Measurements from ENCODE around the gene SPATC1L.

SPATC1L gene

DNA sequence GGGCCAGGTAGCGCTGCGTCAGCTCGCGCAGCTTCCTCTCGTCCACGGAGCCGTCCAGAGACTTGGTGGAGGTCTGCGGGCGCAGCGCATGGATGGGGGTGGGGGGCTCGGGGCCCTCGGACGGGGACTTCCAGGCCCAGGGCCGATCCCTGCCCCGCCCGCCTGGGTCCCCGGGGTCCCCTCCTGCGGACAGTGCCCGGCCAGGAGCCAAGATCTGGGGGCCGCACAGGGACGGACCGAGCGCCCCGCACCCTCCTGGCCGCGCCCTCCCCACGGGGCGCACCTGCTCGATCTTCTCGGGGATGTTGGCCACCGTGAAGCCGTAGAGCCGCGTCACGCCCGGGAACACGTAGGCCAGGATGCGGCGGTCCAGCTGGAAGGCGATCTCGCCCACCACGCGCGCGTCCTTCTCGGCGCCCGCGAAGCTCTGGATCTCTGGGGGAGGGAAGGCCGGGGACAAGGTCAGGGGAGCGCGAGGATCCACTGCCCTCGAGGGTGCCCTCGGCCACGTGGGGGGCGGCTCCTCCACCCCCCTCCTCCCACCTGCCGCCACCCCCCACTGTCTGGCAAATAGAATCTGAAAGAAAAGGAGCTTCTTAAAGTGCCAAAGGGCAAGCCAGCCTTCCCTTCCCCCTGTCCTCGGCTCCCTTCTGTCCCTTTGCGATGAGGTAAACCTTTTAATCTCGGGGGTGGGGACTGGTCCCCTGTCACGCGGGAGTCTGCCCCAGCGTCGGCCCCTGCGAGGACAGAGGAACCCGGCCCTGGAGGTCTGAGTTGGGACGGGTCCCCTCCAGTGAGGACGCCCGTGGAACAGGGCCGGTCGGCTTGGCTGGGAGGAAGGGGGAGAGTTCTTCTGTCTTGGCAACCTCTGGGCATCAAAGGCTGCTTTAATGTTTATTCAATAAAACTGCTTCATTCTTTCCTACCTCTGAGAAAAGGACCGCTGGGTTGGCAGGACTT lies 22.3 kb downstream of the SPATC1L start:
- DNase-seq (ENCODE audit: low read depth in 3 of 3), result no peak

DNA sequence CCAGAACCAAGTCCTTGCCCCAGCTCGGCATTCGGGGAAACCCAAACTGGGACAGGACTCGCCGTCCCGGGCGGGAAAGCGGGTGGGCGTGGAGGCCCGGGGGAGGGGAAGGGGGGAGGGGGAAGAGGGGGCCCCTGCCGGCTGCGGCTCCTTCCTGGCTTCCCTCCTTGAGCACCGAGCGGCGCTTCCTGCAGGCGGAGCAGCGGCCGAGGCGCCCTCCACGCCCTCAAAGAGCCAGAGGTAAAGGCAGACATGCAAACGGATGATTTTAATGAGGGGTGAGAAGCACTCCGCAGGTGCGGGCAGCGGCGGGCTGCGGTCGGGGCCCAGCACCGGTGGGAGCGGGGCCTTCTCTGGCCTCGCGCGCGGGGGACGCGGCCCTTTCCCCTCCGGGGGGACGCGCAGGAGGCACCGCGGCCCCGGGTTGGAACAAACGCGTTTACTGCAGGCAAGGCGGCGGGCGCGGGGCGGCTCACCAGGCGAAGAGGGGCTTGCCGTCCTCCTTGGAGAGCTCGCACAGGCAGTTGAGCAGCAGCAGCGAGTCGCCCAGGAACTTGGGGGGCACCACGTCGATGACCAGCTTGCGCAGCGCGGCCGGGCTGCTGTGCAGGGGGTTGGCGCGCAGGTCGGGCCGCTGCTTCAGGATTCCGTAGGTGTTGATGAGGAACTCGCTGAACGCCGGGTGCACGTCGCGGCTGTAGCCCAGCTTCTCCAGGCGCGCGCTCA lies 23.2 kb downstream of the SPATC1L start:
- DNase-seq (ENCODE audit: low read depth in 3 of 3), result no peak

DNA sequence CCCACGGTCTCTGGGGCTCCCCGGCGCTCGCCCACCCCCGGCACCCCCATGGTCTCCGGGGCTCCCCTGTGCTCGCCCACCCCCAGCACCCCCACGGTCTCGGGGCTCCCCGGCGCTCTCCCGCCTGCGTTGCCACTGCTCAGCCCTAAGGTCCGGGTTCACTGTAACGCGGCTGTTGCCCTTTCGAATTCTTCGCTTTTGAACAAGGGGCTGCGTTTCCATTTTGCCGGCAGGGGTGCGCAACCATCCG lies 23.7 kb downstream of the SPATC1L start:
- no peak for DNase-seq (ENCODE audit: low read depth in 3 of 3)

DNA sequence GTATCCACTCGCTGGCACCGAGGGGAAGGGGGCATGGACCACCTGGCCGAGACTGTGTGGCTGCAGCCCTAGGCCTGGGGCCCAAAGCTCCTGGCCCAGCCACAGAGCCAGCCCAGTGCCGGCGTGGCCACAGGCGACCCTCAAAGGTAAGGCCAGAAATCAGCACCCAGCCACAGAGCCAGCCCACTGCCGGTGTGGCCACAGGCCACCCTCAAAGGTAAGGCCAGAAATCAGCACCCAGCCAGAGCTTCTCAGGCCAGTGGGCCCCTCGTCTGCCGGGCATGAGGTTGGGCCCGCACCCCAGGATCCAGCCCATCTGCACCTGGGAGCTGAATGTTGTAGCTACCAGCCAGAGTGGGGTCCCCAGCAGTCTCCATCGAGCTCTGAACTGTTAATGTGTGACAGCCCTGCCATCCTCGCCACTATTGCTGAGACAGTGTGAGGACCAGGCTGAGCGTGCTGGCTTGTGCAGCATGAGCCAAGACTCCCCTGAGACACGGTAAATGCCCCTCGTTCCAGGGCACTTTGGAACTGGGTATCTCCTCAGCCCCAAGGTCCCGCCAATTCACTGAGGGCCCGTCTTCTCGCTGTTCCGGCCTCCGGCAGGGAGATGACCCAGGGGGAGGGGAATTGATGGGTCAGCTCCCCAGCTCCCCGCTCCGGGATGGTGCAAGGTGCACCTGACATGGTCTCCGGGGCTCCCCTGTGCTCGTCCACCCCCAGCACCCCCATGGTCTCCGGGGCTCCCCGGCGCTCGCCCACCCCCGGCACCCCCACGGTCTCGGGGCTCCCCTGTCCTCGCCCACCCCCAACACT lies 24.2 kb downstream of the SPATC1L start:
- no peak for DNase-seq (ENCODE audit: low read depth in 3 of 3)

DNA sequence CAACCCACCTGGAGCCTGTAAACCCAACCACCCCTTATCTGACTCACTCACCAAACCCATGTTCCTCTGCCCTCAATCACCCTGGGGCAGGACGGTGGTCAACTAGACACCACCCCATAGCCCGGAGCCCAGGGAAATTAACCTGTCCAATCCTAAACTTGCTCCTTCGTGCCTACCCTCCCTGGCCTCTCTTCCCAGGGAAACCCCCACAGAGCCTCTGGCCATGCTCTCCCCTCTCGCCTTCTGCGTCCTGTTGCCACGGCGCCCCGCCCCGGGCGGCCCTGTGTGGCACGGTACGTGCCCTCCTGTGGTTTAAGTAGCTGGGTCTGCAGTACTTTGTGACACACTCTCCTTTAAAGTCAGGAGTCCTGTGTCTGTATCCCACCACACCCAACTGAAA lies 24.9 kb downstream of the SPATC1L start:
- no peak for DNase-seq (ENCODE audit: low read depth in 3 of 3)

DNA sequence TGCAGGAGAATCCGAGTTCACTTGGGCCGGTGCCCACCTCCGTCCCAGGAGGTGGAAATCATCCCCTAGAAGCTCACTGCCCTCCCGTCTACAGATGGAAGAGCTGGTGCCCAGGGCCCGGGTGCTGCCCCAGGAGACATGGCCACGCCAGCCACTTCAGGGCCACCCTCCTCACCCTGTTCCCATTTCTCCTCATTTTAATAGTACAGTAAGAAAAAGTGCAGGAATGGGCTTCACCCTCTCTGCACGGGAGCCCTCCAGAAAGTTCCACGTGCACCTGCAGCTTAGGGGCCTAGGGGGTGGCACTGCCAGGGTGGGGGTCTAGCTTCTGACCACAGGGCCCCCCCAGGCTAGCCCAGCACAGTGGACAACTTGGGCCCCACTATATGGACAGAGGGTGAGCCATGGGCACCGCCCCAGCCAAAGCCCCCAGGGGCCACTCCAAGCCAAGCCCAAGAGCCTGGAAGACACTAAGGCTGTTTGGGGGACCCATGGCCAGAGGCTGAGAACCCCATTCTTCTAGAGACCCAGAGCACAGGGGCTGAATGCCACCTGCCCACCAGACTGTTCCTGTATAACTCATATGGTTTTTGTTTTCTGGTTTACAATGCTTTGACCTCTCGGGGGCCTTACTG lies 25.5 kb downstream of the SPATC1L start:
- DNase-seq (ENCODE audit: low read depth in 3 of 3), result no peak

DNA sequence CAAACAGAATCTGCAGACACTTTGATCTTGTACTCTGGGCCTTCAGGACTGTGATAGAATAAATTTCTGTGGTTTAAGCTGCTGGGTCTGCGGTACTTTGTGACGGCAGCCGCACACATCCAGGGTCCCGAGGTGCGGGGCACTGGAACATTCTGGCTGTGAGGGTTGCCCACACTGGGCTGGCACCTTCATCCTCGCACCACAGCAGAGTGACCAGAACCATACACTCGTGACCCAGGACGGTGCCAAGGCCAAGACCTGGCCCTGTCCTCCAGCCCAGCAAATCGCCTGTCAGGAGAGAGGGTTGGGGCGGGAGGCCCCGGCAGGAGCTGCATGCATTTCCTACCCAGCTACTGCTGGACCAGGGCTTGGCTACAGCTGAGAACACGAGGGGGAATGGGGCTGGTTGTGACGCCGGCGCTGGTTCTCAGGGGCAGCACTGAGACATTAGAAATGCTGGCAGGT lies 26.2 kb downstream of the SPATC1L start:
- DNase-seq (ENCODE audit: low read depth in 3 of 3), result no peak

DNA sequence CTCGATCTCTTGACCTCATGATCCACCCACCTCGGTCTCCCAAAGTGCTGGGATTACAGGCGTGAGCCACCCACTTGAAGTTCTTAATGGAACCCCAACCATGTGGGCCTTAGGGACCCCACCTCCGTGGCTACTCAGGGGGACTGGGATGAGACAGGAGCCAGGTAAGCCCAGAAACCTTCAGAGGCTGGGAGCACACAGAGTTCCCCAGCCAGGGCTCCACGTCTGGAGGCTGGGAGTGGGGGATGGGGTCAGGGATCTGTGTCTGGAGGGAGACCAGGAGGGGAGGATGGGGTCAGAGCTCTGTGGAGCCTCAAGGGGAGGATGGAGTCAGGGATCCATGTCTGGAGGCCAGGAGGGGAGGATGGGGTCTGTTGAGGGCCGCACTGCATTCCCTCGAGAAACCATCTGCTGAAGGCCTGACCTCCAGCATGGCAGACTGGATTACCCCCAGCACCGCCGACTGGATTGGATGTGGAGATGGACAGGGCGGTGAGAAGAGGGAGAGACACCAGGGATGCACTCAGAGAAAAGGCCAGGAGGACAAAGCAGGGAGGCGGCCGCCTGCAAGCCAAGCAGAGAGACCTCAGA lies 26.8 kb downstream of the SPATC1L start:
- DNase-seq (ENCODE audit: low read depth in 3 of 3), result no peak

DNA sequence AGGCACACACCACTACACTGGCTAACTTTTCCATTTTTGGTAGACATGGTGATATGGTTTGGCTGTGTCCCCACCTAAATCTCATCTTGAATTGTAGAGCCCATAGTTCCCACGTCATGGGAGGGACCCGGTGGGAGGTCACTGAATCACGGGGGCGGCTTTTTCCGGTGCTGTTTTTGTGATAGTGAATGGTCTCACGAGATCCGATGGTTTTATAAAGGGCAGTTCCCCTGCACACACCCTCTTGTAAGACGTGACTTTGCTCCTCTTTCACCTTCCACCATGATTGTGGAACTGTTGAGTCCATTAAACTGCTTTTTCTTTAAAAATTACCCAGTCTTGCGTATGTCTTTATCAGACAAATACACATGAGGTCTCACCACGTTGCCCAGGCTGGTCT lies 27.6 kb downstream of the SPATC1L start:
- DNase-seq (ENCODE audit: low read depth in 3 of 3), result no peak

DNA sequence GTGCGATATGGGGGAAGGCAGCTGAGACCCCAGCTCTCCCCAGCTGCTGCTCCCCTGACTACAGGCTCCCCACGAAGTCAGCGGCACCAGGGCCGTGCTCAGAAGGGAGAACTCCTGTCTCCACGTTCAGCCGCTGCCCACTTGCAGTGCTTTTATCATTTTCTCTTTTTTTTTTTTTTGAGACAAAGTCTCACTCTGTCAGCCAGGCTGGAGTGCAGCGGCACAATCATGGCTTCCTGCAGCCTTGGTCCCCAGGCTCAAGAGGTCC lies 27.9 kb downstream of the SPATC1L start:
- DNase-seq (ENCODE audit: low read depth in 3 of 3), result no peak

DNA sequence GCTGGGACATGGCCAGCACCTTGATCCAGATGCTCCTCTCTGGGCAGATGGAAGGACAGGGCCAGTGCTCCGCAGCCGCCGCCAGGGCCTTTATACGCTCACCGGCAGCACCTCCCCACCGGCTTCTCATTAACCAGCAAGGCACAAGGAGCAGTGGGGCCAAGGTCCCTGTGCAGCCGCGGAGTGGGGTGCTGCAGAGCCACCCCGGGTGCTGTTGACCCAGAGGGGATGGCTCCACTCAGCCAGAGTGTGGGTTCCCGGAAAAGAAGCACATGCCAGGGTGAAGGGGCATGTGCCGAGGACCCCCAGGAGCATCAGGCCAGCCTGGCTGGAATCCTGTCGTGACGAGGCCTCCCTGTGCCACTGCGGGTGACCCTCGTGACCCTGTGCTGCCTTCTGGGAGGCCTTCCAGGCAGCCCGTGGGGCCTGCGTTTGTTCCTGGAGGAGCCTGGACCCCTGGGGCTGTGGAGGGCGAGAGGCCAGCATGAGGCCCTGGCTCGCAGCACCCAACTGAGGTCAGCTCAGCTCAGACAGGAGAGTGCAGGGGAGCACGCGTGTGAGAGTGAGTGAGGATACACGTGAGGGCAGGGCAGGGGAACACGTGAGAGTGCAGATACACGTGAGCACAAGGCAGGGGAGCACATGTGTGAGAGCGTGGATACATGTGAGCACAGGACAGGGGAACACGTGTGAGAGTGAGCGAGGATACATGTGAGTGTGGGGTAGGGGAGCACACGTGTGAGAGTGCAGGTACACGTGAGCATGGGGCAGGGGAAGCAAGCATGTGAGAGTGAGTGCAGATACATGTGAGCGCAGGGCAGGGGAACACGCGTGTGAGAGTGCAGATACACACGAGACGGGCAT lies 28.5 kb downstream of the SPATC1L start, which contains the start of gene FTCD:
Gene FTCD, minus strand, starts transcription at position 66 of the 864 bp plus-strand sequence. Its CDS starts 56 bp downstream, at position 10.
- no peak for DNase-seq (ENCODE audit: low read depth in 3 of 3)

DNA sequence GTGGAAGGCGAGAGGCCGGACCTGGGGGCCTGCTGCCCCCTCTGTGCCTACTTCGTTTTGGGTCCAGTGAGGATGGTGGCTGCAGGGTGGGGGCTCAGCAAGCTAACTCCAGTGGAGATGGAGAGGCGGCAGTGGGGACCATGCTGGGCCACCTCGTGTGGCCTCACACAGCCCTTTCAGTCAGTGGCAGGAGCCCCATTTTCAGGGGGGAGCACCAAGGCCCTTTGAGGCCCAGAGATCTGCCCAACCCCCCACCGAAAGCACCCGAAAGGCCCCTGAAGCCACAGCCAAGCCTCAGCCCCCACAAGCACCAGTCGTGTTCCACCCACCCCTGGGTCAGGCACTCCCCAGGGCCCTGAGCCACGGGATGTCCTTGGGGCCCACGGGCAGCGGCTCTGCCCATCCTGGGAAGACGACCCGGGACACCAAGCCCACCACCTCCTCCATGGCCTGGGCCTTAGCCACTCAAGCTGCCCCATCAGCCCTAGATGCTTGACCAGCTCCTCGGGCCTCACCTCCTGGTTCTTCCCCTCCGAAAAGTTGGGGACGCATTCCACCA lies 29.2 kb downstream of the SPATC1L start:
- DNase-seq (ENCODE audit: low read depth in 3 of 3), result no peak

DNA sequence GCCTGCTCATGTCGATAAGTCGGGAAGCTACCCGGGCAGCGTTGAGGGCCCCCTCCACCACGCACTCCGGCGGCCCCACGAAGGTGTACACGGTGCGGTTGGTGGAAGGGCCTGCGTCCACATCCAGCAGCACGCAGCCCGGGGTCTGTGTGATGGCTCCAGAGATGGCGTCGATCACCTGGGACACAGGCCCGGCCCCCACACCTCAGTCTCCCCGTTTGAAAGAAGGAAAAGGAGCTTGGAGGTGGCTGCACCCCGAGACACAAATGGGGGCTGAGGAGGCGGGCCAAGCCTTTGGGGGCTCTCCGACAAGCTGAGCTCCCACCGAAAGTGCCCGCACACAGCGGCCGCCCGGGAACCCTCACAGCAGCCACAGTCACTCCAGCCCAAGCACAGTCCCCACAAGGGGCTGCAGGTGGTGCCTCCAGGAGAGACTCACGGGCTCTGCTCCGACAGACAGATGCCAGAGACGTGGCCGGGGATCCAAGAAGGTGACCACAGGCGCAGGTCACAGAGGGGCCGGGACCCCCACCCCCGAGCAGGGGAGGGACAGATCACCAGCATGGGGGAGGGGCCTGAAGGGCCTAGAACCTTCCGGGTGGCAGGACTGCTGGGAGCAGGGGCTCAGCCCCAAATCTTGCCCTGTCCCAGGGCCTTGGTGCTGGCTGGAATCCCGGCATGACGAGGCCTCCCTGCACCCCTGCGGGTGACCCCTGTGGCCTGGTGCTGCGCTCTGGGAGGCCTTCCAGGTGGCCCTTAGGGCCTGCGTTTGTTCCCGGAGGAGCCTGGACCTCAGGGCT lies 29.9 kb downstream of the SPATC1L start:
- DNase-seq (ENCODE audit: low read depth in 3 of 3), result no peak

DNA sequence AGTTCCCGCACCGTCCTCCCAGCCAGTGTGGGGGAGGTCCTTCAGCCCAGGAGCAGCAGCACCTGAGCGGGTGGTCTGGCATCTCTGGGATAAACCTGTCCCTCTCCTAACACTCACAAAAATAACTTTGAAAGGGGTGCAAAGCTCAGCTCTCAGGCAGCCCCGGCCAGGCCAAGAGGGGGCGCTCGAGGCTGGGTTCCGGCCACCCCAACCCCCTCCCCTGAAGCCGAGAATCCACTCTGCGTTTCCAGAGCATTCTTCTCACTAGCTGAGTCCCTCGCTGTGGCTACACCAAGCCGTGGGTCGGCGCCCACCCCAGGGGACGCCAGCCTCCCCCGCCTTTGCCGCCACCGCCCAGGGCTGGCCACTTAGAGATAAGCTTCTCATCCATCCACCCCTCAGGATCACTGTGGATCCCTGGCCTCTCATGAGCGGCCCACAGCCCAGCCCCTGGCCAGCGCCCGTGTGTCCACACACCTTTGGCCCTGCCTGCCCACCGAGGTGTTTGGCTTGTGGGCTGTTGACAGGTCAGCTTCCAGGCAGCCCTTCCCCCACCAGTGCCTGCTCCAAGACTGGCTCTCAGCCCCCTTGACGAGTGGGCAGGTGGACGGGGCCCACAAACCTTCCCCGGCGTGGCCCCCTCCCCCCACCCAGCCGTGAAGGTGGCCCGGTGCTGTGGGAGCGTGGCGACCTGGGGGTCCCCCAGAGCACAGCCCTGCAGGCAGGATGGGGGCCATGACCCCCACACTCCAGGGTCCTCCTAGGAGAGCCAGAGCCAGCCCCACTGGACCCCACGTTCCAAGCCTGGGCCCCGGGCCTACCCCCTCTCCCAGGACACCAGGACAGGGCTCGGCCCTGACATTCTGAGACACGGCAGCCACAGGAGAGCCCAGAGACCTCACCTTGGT lies 30.8 kb downstream of the SPATC1L start:
- peak in 1 of 3 donors; percentile 33 for DNase-seq (ENCODE audit: low read depth in 3 of 3)

DNA sequence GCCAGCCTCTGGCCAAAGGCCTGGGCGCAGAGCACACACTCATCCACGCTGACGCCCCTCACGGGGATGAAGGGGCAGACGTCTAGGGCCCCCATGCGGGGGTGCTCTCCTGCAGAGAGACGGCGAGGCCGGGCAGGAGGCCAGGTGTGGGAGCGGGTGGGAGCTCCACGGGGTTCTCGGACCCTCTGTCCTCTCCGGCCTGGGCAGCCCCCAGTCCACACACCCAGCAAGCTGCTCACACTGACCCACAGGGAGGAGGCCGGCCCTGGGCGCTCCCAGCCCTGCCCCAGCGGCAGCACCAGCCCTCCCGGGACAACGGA lies 31.4 kb downstream of the SPATC1L start:
- no peak for DNase-seq (ENCODE audit: low read depth in 3 of 3)

DNA sequence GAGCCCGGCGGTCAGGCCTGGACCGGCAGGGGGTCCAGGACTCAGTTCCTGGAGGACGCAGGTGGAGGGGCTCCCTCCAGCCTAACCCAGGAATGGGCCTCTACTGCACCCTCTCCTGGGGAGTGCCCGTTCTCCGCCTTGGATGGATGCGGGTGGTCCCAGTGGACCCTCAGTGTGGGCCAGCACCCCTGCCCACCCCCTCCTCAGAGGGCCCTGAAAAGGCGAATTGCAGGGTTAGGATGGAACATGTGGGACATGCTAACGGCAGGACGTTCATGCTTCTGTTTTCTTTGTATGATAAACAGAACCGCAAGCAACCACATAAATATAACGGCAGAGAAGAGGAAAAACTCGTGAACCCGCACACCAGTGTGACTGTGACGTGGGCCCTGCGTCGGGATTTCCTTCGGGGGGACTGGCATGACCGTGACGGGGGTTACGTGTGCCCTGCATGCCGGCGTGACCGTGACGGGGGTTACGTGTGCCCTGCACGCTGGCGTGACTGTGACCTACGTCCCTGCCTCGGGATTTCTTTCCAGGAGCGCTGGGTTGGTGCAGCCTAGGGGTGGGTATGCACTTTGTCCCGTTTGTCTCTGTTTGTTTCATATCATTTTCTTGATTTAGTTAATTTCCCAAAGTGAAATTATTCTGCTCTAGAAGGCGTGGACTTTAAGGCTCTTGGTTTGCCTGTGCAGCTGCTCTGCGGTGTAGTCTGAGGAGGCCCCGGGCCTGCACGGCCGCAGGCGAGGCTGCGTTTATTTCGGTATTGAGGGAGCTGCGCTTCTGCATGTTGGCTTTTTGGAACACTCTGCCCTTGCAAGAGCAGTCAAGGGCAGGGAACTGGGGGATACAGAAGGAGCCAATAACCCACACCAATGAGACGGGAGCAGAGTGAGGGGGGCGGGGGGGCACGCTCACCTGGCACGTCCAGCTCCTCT lies 32.0 kb downstream of the SPATC1L start:
- DNase-seq (ENCODE audit: low read depth in 3 of 3), result no peak

DNA sequence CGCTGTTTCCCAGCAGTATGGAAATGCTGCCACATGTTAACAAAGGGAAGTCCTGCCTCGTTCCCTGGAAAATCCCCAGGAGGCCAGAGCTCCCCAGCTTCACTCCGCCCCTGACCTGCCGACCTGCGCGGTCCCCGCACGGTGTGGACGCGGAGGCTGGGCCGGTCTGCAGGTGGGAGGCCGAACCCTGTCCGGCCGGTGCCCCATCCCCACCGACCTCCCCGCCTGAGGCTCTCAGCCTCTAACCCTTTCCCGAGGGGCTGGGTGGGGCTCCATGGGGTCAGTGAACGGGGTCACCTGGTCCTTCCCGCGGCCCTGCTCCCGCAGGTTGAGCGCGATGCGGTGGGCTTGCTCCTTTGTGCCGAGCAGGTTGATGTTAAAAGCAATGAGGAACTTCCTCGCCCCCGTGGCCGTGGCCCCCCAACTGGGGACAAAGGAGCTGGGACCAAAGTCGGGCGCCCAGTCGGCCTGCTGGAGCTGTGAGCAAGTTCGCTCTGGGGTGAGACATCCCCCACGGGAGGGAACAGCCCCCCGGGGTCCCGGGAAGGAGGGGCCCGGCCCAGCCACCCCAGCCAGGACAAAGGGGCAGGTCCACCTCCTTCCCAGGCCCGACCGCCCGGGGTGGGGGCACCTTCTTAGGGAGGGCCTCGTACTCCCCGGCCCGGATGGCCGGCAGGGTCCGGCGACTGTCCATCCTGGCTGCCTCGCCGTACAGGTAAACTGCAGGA lies 32.8 kb downstream of the SPATC1L start:
- DNase-seq (ENCODE audit: low read depth in 3 of 3), result no peak
